Hepatocyte (in vitro differentiated cells): ENCODE data around the gene UBN1. TPM values are rescaled to one million over a fixed set of nuclear protein-coding genes. Genes with fewer than 3 reads are reported as not detected.

ENCODE experiments used
- DNase-seq: peaks from one replicate; pipeline ENCODE4 v3.0.0-alpha.2; 2016; ENCODE audit warnings: low spot score
- H2AFZ ChIP-seq: fragments of 200-600 bp; sonication (generic); 2 replicates; pipeline ENCODE4 v1.6.0; 2016; ENCODE audit warnings: antibody characterized with exemption, mild to moderate bottlenecking
- H3K27ac ChIP-seq: fragments of 200-600 bp; sonication (generic); 2 replicates; pipeline ENCODE4 v1.5.1; 2016; ENCODE audit warnings: mild to moderate bottlenecking
- H3K27me3 ChIP-seq: fragments of 200-600 bp; sonication (generic); 2 replicates; pipeline ENCODE4 v1.6.1; 2016
- H3K36me3 ChIP-seq: fragments of 200-600 bp; sonication (generic); replicated peaks from 2 replicates; pipeline ENCODE4 v1.5.1; 2016; ENCODE audit warnings: low read depth; ENCODE audit not compliant: insufficient read depth
- H3K4me1 ChIP-seq: fragments of 200-600 bp; sonication (generic); 2 replicates; pipeline ENCODE4 v1.5.1; 2016; ENCODE audit warnings: mild to moderate bottlenecking, moderate library complexity; ENCODE audit not compliant: insufficient read depth
- H3K4me2 ChIP-seq: fragments of 200-600 bp; sonication (generic); 2 replicates; pipeline ENCODE4 v1.6.0; 2016
- H3K4me3 ChIP-seq: fragments of 200-600 bp; sonication (generic); 2 replicates; pipeline ENCODE4 v1.5.1; 2016; ENCODE audit warnings: mild to moderate bottlenecking
- H3K79me2 ChIP-seq: fragments of 200-600 bp; sonication (generic); 2 replicates; pipeline ENCODE4 v1.6.0; 2017; ENCODE audit warnings: mild to moderate bottlenecking
- H3K9me2 ChIP-seq: fragments of 200-600 bp; sonication (generic); replicated peaks from 2 replicates; pipeline ENCODE4 v1.6.0; 2017; ENCODE audit warnings: mild to moderate bottlenecking; ENCODE audit not compliant: insufficient read depth
- H3K9me3 ChIP-seq: fragments of 200-600 bp; sonication (generic); 2 replicates; pipeline ENCODE4 v1.5.1; 2016; ENCODE audit warnings: low read depth, mild to moderate bottlenecking
- H4K20me1 ChIP-seq: fragments of 200-600 bp; sonication (generic); 2 replicates; pipeline ENCODE4 v1.6.0; 2016; ENCODE audit warnings: mild to moderate bottlenecking; ENCODE audit not compliant: insufficient read depth, poor library complexity, severe bottlenecking
- EZH2 ChIP-seq: fragments of 200-600 bp; sonication (generic); IDR thresholded peaks from 2 replicates; pipeline ENCODE4 v1.6.1; 2016; ENCODE audit warnings: antibody characterized with exemption, mild to moderate bottlenecking, borderline replicate concordance
- EZH2phosphoT487 ChIP-seq: fragments of 200-600 bp; sonication (generic); IDR thresholded peaks from one replicate; pipeline ENCODE4 v1.6.1; 2018; ENCODE audit warnings: antibody characterized with exemption, mild to moderate bottlenecking, low read depth, moderate library complexity; ENCODE audit not compliant: unreplicated experiment, severe bottlenecking
- WGBS: methylation state at CpG from one replicate; pipeline ENCODE4 v1.1.6; 2016; ENCODE audit warnings: low lambda C conversion rate; ENCODE audit errors: missing lambda C conversion rate; 5-methylcytosine and 5-hydroxymethylcytosine counted together
- polyA plus RNA-seq: library from polyadenylated mRNA; unstranded; fragments of >200 nt; fragmentation: Nextera tagmentation; extraction: Ambion mirVana; gene quantifications from 2 replicates; pipeline ENCODE4 v1.2.1, GENCODE V29; 2016
- total RNA-seq: library from RNA; depleted of rRNA; stranded (reverse); fragments of >200 nt; gene quantifications from 2 replicates; pipeline ENCODE4 v1.2.3, GENCODE V29; 2014
- TF ChIP-seq, protein P1 (sequence below): fragments of 200-600 bp; sonication (generic); IDR thresholded peaks from 2 replicates; pipeline ENCODE4 v1.5.1; 2016; ENCODE audit warnings: antibody characterized with exemption, mild to moderate bottlenecking; ENCODE audit not compliant: poor library complexity

Gene UBN1
- total and polyA plus RNA-seq, 2 experiments from 2014 or later = 19.1 to 28.1 TPM

DNA sequence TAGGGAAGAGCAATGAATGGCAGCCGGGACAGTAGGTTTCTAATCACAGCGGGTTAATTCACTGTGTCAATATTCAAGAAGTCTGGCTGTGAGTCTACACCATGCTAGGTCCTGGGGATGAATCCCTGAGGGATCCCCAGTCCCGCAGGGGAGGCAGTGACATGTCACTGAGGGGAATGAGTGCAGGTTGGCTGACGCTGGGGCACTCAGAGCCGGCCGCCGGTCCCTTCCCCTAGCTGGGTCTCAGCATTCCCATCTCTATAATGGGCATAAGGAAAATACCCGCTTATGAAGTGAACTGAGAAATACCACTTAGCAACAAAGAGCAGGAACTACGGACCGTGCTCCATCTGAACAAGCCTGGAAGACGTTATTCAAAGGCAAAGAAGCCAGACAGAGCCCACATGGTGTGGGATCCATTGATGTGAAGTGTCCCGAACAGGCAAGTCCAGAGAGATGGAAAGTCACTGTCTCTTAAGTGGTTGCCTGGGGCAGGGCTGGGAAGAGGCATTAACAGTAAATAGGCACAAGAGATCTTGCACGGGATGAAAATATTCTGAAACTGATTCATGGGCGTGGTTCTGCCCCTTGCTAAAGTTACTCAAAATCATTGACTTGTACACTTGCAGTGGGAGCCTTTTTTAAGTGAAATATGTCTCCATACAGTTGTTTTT is 57.8 kb downstream of the UBN1 start:
- H3K9me3 ChIP-seq = no peaks in the 10 kb centered on the region
- no peak for DNase-seq
- H3K27ac ChIP-seq = no peak overlapping the region
- TF ChIP-seq EZH2phosphoT487 (no peak), EZH2 (no peak)
- TF ChIP-seq, protein P1, sequence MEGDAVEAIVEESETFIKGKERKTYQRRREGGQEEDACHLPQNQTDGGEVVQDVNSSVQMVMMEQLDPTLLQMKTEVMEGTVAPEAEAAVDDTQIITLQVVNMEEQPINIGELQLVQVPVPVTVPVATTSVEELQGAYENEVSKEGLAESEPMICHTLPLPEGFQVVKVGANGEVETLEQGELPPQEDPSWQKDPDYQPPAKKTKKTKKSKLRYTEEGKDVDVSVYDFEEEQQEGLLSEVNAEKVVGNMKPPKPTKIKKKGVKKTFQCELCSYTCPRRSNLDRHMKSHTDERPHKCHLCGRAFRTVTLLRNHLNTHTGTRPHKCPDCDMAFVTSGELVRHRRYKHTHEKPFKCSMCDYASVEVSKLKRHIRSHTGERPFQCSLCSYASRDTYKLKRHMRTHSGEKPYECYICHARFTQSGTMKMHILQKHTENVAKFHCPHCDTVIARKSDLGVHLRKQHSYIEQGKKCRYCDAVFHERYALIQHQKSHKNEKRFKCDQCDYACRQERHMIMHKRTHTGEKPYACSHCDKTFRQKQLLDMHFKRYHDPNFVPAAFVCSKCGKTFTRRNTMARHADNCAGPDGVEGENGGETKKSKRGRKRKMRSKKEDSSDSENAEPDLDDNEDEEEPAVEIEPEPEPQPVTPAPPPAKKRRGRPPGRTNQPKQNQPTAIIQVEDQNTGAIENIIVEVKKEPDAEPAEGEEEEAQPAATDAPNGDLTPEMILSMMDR = no peak
- WGBS = 91% methylated on average over 14 of the region's 14 CpGs
- no peak overlapping the region for H3K4me3 ChIP-seq
- H4K20me1 ChIP-seq = no peaks in the 10 kb centered on the region
- no peaks in the 10 kb centered on the region for H3K27me3 ChIP-seq
- H3K4me1 ChIP-seq = no peaks in the 10 kb centered on the region
- no peaks in the 10 kb centered on the region for H3K9me2 ChIP-seq
- no peaks in the 10 kb centered on the region for H3K36me3 ChIP-seq
- H2AFZ ChIP-seq = no peak overlapping the region
- H3K4me2 ChIP-seq = no peak overlapping the region
- H3K79me2 ChIP-seq = no peaks in the 10 kb centered on the region

- Histone ChIP-seq H3K9me2 (no peaks in the 10 kb centered on the region), H3K36me3 (no peaks in the 10 kb centered on the region), H2AFZ (no peak overlapping the region), H3K79me2 (peaks cover 2% of the 10 kb centered on the region), H3K4me2 (no peak overlapping the region), H3K4me1 (peaks cover 3% of the 10 kb centered on the region), H4K20me1 (no peaks in the 10 kb centered on the region), H3K27me3 (no peaks in the 10 kb centered on the region), H3K4me3 (no peak overlapping the region), H3K27ac (no peak overlapping the region), H3K9me3 (no peaks in the 10 kb centered on the region)
- 98% methylated on average over 3 of the region's 5 CpGs for WGBS
- no peak for DNase-seq
- TF ChIP-seq, protein P1 = no peak
- TF ChIP-seq EZH2phosphoT487 (no peak), EZH2 (no peak)
Observed at GRCh38 chr16:4908854-4909401, 61.6 kb downstream of the UBN1 start.

DNA sequence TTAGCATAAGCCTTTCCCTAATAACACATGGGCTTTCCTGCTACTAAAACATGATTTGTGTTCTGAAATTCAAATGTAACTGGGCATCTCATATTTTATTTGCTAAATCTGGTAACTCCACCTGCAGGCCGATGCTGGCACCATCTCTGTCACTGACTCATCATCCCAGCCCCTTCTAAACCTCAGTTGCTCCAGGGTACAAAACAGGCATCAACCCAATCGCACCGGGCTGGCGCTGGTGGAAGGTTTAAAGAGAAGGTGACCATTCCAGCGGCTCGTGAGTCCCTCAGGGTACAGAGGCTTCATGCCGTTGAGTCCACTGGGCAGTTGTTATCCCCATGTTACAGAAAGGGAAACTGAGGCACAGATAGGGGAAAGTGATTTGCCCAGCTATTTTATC is 62.5 kb downstream of the UBN1 start:
- no peaks in the 10 kb centered on the region for H3K36me3 ChIP-seq
- peaks cover 10% of the 10 kb centered on the region for H3K79me2 ChIP-seq

More for the DNA sequence above, 62.5 kb downstream of the UBN1 start:
- Histone ChIP-seq H2AFZ (no peak overlapping the region), H3K4me3 (no peak overlapping the region), H3K27ac (no peak overlapping the region), H3K9me3 (no peaks in the 10 kb centered on the region), H4K20me1 (no peaks in the 10 kb centered on the region), H3K9me2 (no peaks in the 10 kb centered on the region), H3K4me1 (peaks cover 3% of the 10 kb centered on the region), H3K4me2 (no peak overlapping the region), H3K27me3 (no peaks in the 10 kb centered on the region)
- no peak for DNase-seq
- TF ChIP-seq EZH2phosphoT487 (no peak), EZH2 (no peak)
- TF ChIP-seq, protein P1 = no peak
- 92% methylated on average over 7 of the region's 7 CpGs for WGBS
